HuH-7.5 (cell line): Measurements from ENCODE around the gene SVIL.
"Not testable (repeated sequence)": the region's sequence is repeated elsewhere in the genome, so short reads cannot be mapped to it uniquely, and the experiment has no call there.

Experiments used
- DNase-seq: peaks from one replicate; pipeline ENCODE4 v3.0.0; 2011; ENCODE audit warnings: low spot score

The SVIL gene

DNA sequence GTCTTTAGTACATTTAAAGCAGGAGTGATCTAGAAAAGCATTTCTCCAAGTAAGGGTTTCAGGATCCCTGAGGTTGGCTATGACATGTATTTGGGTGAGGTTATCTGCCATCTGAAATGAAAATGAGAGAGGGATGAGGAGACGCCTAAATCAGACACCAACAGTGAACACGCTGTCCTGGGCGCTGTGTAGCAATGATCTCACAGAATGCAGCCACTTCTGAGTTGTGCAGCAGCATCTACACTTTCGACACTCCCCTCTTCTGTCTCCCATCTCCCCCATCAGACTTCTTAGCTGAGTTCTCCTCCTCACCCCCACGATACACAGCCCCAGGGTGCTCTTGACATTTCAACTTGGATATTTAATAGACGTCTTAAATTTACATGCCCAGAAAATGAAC is 95.4 kb downstream of the SVIL start:
- no peak for DNase-seq

GRCh38 chr10:29537799-29538198 is 97.0 kb downstream of the SVIL start:
- DNase-seq: no peak

DNA sequence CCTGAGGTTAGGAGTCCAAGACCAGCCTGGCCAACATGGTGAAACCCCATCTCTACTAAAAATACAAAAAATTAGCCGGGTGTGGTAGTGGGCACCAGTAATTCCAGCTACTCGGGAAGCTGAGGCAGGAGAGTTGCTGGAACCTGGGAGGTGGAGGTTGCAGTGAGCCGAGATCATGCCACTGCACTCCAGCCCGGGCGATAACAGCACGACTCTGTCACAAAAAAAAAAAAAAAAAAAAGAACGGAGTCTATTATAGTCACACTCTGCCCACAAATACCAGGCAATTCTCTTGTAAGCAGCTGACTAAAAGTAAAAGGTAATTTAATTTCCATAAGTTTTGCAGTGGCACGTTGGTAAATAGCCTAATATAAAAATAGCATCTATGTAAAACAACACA is 98.1 kb downstream of the SVIL start:
- DNase-seq: not testable (repeated sequence)

- no peak for DNase-seq
Measured at GRCh38 chr10:29535778-29536453, 98.9 kb downstream of the SVIL start.

DNA sequence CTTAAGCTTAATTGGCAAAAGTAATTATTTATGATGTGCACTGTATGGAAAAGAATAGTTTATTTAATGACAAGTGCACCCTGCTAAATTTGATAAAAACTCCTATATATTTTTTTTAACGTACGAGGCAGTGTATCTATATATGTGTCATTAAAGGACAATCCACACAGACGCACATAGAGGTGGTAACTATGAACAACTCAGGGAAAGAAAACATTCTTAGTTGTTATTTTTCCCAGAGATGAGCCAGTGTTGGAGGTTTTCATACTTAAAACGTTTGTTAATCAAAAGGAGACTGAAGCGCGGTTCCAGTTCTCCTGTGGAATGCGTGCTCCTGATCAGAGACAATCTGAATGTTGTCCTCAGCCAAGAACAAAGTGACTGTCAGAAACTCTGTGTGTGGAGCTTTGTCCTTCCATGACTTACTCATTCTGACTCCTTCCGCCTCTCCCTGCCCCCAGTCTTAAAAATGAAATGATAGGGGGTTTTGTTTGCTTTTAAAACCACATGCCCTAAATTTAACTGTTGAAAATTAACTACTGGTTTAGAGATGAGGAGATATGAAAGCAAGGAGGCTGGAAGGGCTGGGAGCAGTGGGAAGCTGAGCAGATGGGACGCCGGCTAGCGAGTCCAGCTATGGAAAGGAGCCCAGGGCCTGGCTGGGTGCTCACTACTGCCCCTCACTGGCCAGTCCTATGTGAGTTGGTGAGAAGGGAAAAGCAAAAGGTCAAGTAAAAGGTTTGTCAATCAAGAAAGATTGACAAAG is 99.6 kb downstream of the SVIL start:
- DNase-seq: peak; percentile 77

- no peak for DNase-seq
Measured at GRCh38 chr10:29534590-29534989, 100.2 kb downstream of the SVIL start.

GRCh38 chr10:29533696-29534285 is 101.0 kb downstream of the SVIL start:
- no peak for DNase-seq

DNA sequence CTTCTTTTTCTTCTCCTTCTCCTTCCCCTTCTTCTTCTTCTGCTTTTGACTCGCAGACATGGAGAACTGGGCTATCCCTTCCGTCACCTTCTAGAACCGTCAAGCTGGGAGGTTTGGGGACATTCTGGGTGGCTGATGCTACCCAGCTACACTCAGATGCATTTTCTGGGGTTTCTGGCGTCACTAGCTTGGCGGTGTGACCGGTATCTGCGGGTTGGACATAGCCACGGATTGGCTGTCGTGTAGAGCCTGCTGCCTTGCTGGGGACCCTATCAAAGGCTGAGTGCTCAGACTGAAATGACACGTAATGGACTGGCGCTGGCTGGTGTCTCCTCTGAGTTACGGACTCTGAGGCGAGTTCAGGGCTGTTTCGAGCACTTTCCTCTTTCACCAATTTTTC is 101.7 kb downstream of the SVIL start:
- no peak for DNase-seq

- no peak for DNase-seq
Measured at GRCh38 chr10:29532256-29532878, 102.4 kb downstream of the SVIL start.

DNA sequence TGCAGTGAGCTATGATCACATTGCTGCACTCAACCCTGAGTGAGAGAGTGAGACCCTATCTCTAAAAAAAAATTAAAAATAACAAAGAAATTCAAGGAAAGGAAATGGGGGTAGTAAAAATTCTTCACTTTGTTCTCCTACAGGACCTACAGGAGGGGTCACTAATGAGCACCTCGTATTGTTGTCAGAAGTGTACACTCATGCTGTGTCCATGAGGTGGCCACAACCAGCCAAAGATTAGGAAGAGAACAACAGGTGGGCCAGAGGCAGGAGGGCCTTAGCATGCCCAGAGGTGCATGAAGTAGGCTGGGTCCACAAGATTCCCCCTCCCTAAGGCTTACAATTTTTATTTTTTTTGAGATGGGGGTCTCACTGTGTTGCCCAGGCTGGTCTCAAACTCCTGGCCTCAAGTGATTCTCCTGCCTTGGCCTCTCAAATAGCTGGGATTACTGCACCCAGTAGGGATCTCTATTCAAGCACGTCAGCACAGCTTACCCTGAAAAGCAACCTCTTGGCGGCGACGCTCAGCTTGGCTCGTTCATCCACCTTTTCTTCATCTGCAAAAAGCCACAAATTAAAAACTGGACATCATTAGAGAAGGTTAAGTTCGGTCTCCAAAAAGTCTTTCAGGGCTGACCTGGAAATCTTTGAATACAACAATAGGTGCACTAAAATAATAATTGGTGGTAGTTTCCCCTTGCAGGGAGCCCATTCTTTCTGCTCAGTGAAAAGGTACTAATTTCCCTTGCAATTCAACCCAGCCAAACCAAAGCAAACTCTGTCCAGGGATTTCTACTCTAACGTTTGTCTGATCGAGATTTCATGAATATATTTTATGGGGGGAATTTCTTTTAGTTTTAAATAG is 104.4 kb downstream of the SVIL start:
- no peak for DNase-seq

- no peak for DNase-seq
Measured at GRCh38 chr10:29529146-29529545, 105.6 kb downstream of the SVIL start.

DNA sequence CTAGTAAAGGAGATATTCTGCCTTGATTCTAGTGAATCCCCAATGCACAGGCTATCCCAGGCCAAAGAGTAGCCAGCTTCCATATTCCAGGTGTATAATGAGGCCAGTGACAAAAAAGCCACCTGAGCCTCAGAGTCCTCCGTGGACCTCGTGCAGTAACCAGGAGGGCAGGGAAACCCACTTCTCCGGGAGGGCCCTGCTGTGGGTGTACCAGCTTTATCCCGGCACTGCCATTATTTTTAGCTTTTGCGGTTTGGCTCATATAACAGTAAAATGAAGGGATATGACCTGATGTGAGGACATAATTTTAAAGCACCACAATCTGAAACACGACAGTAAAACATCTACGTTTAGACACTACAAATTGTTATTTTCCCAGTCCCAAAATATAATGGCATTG is 109.0 kb downstream of the SVIL start:
- no peak for DNase-seq

GRCh38 chr10:29524720-29525119 is 110.1 kb downstream of the SVIL start:
- no peak for DNase-seq

- DNase-seq: no peak
Measured at GRCh38 chr10:29524294-29524693, 110.5 kb downstream of the SVIL start.

DNA sequence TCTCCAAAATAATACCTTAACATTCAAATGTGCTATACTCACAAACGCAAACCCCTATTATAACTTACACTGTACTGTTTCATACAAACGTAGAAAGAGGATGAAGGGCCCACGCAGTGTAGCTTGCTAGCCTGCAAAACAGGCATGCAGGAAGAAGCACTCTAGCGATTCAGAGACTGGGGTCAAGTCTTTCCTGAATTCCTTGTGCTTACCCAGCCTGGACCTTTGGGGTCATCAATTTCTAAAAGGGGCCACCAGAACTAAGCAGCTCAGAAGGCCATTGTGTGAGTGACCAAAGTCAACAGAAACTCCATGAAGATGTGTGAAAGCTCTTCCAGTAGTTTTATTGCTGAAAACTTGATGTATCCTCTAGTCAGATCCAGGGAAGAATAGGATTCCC is 111.9 kb downstream of the SVIL start:
- no peak for DNase-seq

DNA sequence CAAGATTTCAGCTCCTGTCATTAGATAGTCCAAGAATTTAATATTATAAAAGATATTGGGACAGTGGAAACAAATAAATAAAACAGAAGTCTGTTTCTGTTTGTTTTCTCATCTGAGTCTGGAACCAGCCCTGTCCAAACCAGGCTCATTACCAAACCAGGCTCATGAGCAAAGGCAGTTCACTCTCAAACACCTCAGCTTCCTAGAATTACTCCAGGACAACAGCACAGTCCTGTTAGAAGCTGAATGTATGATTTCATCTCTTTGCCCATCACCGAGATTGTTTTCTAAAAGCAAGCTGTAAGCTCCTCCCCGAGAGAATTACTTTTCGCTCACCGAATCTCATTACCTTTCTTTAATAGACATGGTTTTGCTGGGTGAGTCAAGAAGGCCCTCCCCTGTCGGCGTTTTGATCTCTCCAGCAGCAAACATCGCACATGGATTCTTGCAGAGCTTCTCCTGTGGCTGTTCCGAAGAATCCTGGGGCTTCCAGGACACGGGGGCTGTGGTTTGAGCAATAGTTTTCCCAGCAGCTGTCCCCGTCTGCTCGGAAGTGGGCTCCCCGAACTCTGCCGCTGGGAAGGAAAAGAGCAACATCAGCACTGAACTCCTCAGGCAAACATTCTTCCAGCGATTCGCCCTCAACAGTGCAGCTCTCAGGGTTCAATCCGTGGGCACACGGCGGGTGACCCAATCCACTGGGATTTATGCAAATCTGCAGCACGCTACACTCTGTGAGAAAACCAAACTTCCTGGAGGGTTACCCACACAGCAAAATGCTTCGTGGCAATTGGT is 112.5 kb downstream of the SVIL start:
- no peak for DNase-seq

GRCh38 chr10:29519659-29520058 is 115.1 kb downstream of the SVIL start:
- DNase-seq: no peak

DNA sequence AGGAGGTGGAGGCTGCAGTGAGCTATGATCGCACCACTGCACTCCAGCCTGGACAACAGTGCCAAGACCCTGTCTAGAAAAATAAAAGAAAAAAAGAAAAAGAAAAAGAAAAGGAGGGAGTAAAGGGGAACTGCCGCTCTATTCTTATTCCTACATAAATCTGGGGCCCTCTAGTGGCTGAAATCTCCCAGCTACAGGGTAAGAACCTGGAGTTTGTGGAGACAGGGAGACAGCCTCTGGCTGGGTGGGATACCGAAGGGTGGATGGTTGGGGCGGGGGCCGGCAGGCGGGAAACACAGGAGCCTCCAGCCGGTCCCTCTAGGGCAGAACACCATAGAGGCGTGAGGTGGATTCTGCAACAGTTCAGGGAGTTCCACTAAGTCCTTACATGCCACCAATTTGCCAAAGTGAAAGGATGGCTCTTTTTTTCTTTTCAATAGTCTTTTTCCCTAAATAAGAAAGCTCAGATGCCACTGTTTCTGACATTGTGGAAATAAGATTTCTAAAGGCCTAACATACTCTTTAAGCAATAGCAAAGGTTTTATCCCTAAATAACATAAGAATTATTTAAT is 117.3 kb downstream of the SVIL start:
- DNase-seq: peak; percentile 63

- DNase-seq: not testable (repeated sequence)
Measured at GRCh38 chr10:29516309-29516932, 118.3 kb downstream of the SVIL start.

GRCh38 chr10:29515879-29516278 is 118.9 kb downstream of the SVIL start:
- not testable (repeated sequence) for DNase-seq
